Astrocyte (in vitro differentiated cells and primary cell): ENCODE data around the gene AMMECR1L. TPM values are rescaled to one million over a fixed set of nuclear protein-coding genes. Genes with fewer than 3 reads are reported as not detected.

Source experiments
- DNase-seq: peaks from one replicate; pipeline ENCODE4 v3.0.0-alpha.2; 2010; ENCODE audit warnings: low read depth
- FAIRE-seq: peaks from 2 replicates; lab custom pipeline; 2011; peaks lifted over from hg19 to GRCh38; lab: Jason Lieb, UNC
- H2AFZ ChIP-seq: 2 replicates; pipeline ENCODE4 v1.6.0; 2012; ENCODE audit warnings: low read depth, low read length, inconsistent platforms
- H3K27ac ChIP-seq: 2 replicates; pipeline ENCODE4 v1.5.1; 2011; ENCODE audit warnings: low read depth, low read length, inconsistent platforms
- H3K27me3 ChIP-seq: 2 replicates; pipeline ENCODE4 v1.6.0; 2011; ENCODE audit warnings: low read length, inconsistent platforms; ENCODE audit not compliant: insufficient read depth
- H3K36me3 ChIP-seq: 2 replicates; pipeline ENCODE4 v1.5.1; 2011; ENCODE audit warnings: low read length, inconsistent platforms; ENCODE audit not compliant: insufficient read depth
- H3K4me1 ChIP-seq: 2 replicates; pipeline ENCODE4 v1.5.1; 2011; ENCODE audit warnings: low read length, inconsistent platforms; ENCODE audit not compliant: insufficient read depth
- H3K4me2 ChIP-seq: 2 replicates; pipeline ENCODE4 v1.6.0; 2012; ENCODE audit warnings: low read length, inconsistent platforms
- H3K4me3 ChIP-seq: 2 replicates; pipeline ENCODE4 v1.5.1; 2011; ENCODE audit warnings: low read depth, mild to moderate bottlenecking, low read length, inconsistent platforms; ENCODE audit not compliant: insufficient read depth
- H3K79me2 ChIP-seq: 2 replicates; pipeline ENCODE4 v1.6.0; 2012; ENCODE audit warnings: mild to moderate bottlenecking, low read length, inconsistent platforms; ENCODE audit not compliant: insufficient read depth
- H3K9ac ChIP-seq: 2 replicates; pipeline ENCODE4 v1.6.0; 2012; ENCODE audit warnings: mild to moderate bottlenecking, low read length, inconsistent platforms
- H3K9me3 ChIP-seq: 2 replicates; pipeline ENCODE4 v1.5.1; 2012; ENCODE audit warnings: low read depth, mild to moderate bottlenecking, low read length, inconsistent platforms; ENCODE audit not compliant: insufficient read depth
- H4K20me1 ChIP-seq: 2 replicates; pipeline ENCODE4 v1.6.0; 2012; ENCODE audit warnings: low read length, inconsistent platforms; ENCODE audit not compliant: insufficient read depth
- H3K27ac Mint-ChIP-seq: one replicate; pipeline ENCODE4 v1.8.0; 2021; ENCODE audit warnings: mild to moderate bottlenecking, mixed read lengths; ENCODE audit not compliant: unreplicated experiment
- H3K27me3 Mint-ChIP-seq: one replicate; pipeline ENCODE4 v1.8.0; 2021; ENCODE audit warnings: low read depth, mixed read lengths; ENCODE audit not compliant: unreplicated experiment
- H3K36me3 Mint-ChIP-seq: one replicate; pipeline ENCODE4 v1.8.0; 2021; ENCODE audit warnings: low read depth, mixed read lengths; ENCODE audit not compliant: unreplicated experiment
- H3K4me1 Mint-ChIP-seq: one replicate; pipeline ENCODE4 v1.8.0; 2021; ENCODE audit warnings: low read depth, mixed read lengths; ENCODE audit not compliant: unreplicated experiment
- H3K4me3 Mint-ChIP-seq: one replicate; pipeline ENCODE4 v1.8.0; 2021; ENCODE audit warnings: mild to moderate bottlenecking, moderate library complexity, mixed read lengths; ENCODE audit not compliant: unreplicated experiment
- H3K9me3 Mint-ChIP-seq: one replicate; pipeline ENCODE4 v1.8.0; 2021; ENCODE audit warnings: mild to moderate bottlenecking, mixed read lengths; ENCODE audit not compliant: unreplicated experiment
- EZH2 ChIP-seq: IDR thresholded peaks from 2 replicates; pipeline ENCODE4 v1.6.1; 2012; ENCODE audit warnings: mild to moderate bottlenecking, low read length, inconsistent platforms; ENCODE audit not compliant: insufficient read depth
- total RNA-seq: library from RNA; stranded (reverse); gene quantifications from 2 replicates; pipeline ENCODE4 v1.2.1, GENCODE V29; 2021
- TF ChIP-seq, protein P1 (sequence below): IDR thresholded peaks from 2 replicates; pipeline ENCODE4 v1.5.1; 2011; ENCODE audit warnings: low read depth, mild to moderate bottlenecking, inconsistent platforms, low read length, moderate library complexity; ENCODE audit not compliant: insufficient read depth

AMMECR1L gene
- total RNA-seq, 1 donor from 2014 or later, result 32.2 TPM

DNA sequence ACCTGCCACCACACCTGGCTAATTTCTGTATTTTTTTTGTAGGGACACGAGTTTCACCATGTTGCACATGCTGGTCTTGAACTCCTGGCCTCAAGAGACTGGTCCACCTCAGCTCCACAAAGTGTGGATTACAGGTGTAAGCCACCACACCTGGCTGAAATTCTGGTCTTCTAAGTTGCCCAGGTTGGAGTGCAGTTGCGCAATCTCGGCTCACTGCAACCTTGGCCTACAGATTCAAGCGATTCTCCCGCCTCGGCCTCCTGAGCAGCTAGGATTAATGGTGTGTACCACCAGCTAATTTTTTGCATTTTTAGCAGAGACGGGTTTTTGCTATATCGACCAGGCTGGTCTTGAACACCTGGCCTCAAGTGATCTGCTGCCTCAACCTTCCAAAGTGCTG is 33.4 kb downstream of the AMMECR1L start:
- H3K36me3 Mint-ChIP-seq, result peaks cover 8% of the 10 kb centered on the region
- DNase-seq, result no peak
- Histone ChIP-seq H3K4me1 (no peaks in the 10 kb centered on the region), H2AFZ (no peak overlapping the region), H3K4me2 (no peak overlapping the region), H3K36me3 (peaks cover 20% of the 10 kb centered on the region), H3K9ac (no peak overlapping the region), H3K79me2 (peaks cover 75% of the 10 kb centered on the region), H4K20me1 (peaks cover 64% of the 10 kb centered on the region), H3K27ac (no peak overlapping the region), H3K27me3 (no peaks in the 10 kb centered on the region), H3K4me3 (no peak overlapping the region), H3K9me3 (no peaks in the 10 kb centered on the region)
- no peak overlapping the region for H3K27ac Mint-ChIP-seq
- no peaks in the 10 kb centered on the region for H3K27me3 Mint-ChIP-seq
- peaks cover 17% of the 10 kb centered on the region for H3K4me1 Mint-ChIP-seq
- H3K9me3 Mint-ChIP-seq, result no peaks in the 10 kb centered on the region
- no peak for TF ChIP-seq EZH2
- TF ChIP-seq, protein P1, sequence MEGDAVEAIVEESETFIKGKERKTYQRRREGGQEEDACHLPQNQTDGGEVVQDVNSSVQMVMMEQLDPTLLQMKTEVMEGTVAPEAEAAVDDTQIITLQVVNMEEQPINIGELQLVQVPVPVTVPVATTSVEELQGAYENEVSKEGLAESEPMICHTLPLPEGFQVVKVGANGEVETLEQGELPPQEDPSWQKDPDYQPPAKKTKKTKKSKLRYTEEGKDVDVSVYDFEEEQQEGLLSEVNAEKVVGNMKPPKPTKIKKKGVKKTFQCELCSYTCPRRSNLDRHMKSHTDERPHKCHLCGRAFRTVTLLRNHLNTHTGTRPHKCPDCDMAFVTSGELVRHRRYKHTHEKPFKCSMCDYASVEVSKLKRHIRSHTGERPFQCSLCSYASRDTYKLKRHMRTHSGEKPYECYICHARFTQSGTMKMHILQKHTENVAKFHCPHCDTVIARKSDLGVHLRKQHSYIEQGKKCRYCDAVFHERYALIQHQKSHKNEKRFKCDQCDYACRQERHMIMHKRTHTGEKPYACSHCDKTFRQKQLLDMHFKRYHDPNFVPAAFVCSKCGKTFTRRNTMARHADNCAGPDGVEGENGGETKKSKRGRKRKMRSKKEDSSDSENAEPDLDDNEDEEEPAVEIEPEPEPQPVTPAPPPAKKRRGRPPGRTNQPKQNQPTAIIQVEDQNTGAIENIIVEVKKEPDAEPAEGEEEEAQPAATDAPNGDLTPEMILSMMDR, result no peak
- FAIRE-seq, result no peak
- H3K4me3 Mint-ChIP-seq, result no peak overlapping the region

DNA sequence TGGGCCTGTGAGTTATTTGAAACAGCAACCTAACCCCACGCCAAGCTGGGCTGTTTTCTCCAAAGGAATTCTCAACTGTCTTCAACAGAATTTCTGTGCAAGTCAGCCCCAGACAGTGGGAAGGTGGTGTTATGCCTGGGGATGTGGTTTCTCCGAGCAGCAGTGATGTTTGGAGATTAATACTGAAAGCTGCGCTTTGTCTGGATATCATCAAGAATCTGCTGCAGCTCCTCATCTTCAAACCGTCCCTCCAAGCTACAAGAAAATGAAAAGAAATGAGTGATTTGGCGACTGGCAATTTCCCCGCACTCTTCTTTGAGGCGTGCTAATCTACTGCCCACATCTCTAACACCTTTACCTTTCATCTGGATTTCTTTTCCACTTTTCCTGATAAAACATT is 37.8 kb downstream of the AMMECR1L start:
- no peaks in the 10 kb centered on the region for H3K27me3 Mint-ChIP-seq

DNA sequence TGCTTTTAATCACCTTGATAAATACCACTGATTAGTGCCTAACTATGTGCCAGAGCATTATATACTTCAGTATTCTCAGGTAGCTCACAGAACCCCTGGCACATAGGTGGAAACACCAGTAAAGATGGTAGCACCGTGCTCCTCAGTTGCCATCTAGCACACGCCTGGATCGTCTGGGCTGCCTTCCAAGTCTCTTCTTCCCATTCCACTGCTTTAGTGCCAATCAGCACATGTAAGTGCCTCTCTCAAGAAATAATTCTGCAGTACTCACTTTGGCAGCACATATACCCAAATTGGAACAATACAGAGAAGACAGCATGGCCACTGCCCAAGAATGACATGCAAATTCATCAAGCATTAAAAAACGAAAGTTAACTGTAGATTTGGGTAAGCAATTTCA is 40.8 kb downstream of the AMMECR1L start:
- Mint-ChIP-seq H3K4me1 (no peaks in the 10 kb centered on the region), H3K4me3 (no peak overlapping the region), H3K27me3 (no peaks in the 10 kb centered on the region), H3K36me3 (peaks cover 15% of the 10 kb centered on the region), H3K9me3 (peaks cover 3% of the 10 kb centered on the region), H3K27ac (no peak overlapping the region)
- H4K20me1 ChIP-seq, result peaks cover 16% of the 10 kb centered on the region
- no peak overlapping the region for H3K9ac ChIP-seq
- H2AFZ ChIP-seq, result no peak overlapping the region
- H3K27ac ChIP-seq, result no peak overlapping the region
- no peak overlapping the region for H3K4me3 ChIP-seq
- peaks cover 23% of the 10 kb centered on the region for H3K36me3 ChIP-seq
- TF ChIP-seq, protein P1, result no peak
- TF ChIP-seq EZH2, result no peak
- no peaks in the 10 kb centered on the region for H3K4me1 ChIP-seq
- H3K9me3 ChIP-seq, result no peaks in the 10 kb centered on the region
- DNase-seq (no peak), FAIRE-seq (no peak)
- H3K4me2 ChIP-seq, result no peak overlapping the region
- peaks cover 6% of the 10 kb centered on the region for H3K79me2 ChIP-seq
- no peaks in the 10 kb centered on the region for H3K27me3 ChIP-seq

More for the DNA sequence above, 37.8 kb downstream of the AMMECR1L start:
- Mint-ChIP-seq H3K27ac (no peak overlapping the region), H3K4me1 (peaks cover 2% of the 10 kb centered on the region), H3K9me3 (no peaks in the 10 kb centered on the region), H3K36me3 (peaks cover 19% of the 10 kb centered on the region), H3K4me3 (no peak overlapping the region)
- TF ChIP-seq, protein P1, result no peak
- no peak for TF ChIP-seq EZH2
- H2AFZ ChIP-seq, result no peak overlapping the region
- no peaks in the 10 kb centered on the region for H3K4me1 ChIP-seq
- peaks cover 31% of the 10 kb centered on the region for H3K36me3 ChIP-seq
- no peak overlapping the region for H3K27ac ChIP-seq
- peaks cover 30% of the 10 kb centered on the region for H4K20me1 ChIP-seq
- H3K9ac ChIP-seq, result no peak overlapping the region
- DNase-seq (no peak), FAIRE-seq (no peak)
- no peak overlapping the region for H3K4me2 ChIP-seq
- H3K79me2 ChIP-seq, result peaks cover 30% of the 10 kb centered on the region
- no peak overlapping the region for H3K4me3 ChIP-seq
- no peaks in the 10 kb centered on the region for H3K9me3 ChIP-seq
- no peaks in the 10 kb centered on the region for H3K27me3 ChIP-seq
